Thyroid gland (tissue), 4 donors: Measurements from ENCODE around the gene PKNOX2. TPM values are rescaled to one million over a fixed set of nuclear protein-coding genes. Genes with fewer than 3 reads are reported as not detected.

Source experiments
- DNase-seq, 2 donors: peaks; one replicate each; pipeline ENCODE4 v3.0.0-alpha.2; 2019
- H3K27ac ChIP-seq, 3 donors: fragments of 200-600 bp; sonication (generic); 1 replicate in 2 of 3; 2 replicates in 1 of 3; pipeline ENCODE4 v1.5.1; 2016 to 2019; ENCODE audit warnings: mild to moderate bottlenecking in 1 of 3, moderate library complexity in 1 of 3
- H3K27me3 ChIP-seq: fragments of 200-600 bp; sonication (generic); one replicate; pipeline ENCODE4 v1.5.1; 2019
- H3K36me3 ChIP-seq, 2 donors: fragments of 200-600 bp; sonication (generic); one replicate each; pipeline ENCODE4 v1.5.1; 2016 to 2019
- H3K4me1 ChIP-seq, 2 donors: fragments of 200-600 bp; sonication (generic); one replicate each; pipeline ENCODE4 v1.5.1; 2017 to 2019
- H3K4me3 ChIP-seq, 3 donors: fragments of 200-600 bp; sonication (generic); replicated peaks in 1 of 3; 1 replicate in 2 of 3; 2 replicates in 1 of 3; pipeline ENCODE4 v1.5.1; 2016; ENCODE audit warnings: mild to moderate bottlenecking in 1 of 3
- H3K9me3 ChIP-seq: fragments of 200-600 bp; sonication (generic); one replicate; pipeline ENCODE4 v1.5.1; 2017
- POLR2A ChIP-seq, 2 donors: fragments of 450-650 bp; IDR thresholded peaks; one replicate each; pipeline ENCODE4 v1.6.1; 2017; ENCODE audit warnings: antibody characterized with exemption in 2 of 2, mild to moderate bottlenecking in 2 of 2, moderate library complexity in 1 of 2
- WGBS, 2 donors: methylation state at CpG; one replicate each; pipeline ENCODE4 v1.1.5; 2017; 5-methylcytosine and 5-hydroxymethylcytosine counted together
- intact Hi-C: fragments of 100-400 bp; cut with DNase I; formaldehyde crosslinking; loops from one replicate; pipeline ENCODE4 v1.15.1; 2023
- total RNA-seq, 4 donors: library from RNA; depleted of rRNA; stranded (reverse); fragments of >200 nt; gene quantifications; one replicate each; pipeline ENCODE4 v1.2.3, GENCODE V29; 2016
- TF ChIP-seq, protein P1 (sequence below), 6 experiments: fragments of 200-600 bp in 3 of 6; fragments of 450-650 bp in 3 of 6; sonication (generic) in 3 of 6; IDR thresholded peaks; one replicate each; pipeline ENCODE4 v1.5.1; 2016 to 2019; ENCODE audit warnings: antibody characterized with exemption in 6 of 6, mild to moderate bottlenecking in 2 of 6, inconsistent platforms in 1 of 6, moderate library complexity in 1 of 6

PKNOX2 gene
- total RNA-seq, 4 donors from 2014 or later, result 6.3 to 28.0 (median 18.7) TPM

DNA sequence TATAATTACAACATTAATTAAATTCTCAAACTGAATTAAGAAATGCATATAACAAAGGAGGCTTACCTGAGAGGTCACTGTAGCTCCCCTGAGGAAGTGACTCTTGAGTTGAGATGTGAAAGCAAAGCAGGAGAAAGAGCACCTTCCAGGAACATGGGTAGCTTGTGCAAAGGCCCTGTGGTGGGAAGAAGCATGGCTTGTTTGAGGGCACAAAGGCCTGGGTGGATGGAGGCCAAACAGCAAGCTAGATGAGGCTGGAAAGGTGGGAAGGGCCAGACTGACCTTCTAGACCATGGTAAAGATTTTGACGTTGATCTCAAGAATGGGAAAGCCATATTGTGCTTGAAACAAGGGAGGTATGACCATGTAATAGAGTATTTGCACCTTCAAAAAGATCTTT lies 155.1 kb downstream of the PKNOX2 start:
- Histone ChIP-seq H3K4me3 (no peak overlapping the region), H3K4me1 (peaks cover 16 to 20% of the 10 kb centered on the region in 2 donors), H3K9me3 (no peaks in the 10 kb centered on the region), H3K27ac (no peak overlapping the region), H3K27me3 (no peaks in the 10 kb centered on the region), H3K36me3 (no peaks in the 10 kb centered on the region)
- whole genome bisulfite sequencing, 2 donors, result 86 to 93% methylated on average over 1 of the region's 1 CpG
- intact Hi-C loops, result no loop called here
- no peak for DNase-seq
- TF ChIP-seq POLR2A (IDR thresholded peaks at IDR 0.05), result no peak
- TF ChIP-seq, protein P1, sequence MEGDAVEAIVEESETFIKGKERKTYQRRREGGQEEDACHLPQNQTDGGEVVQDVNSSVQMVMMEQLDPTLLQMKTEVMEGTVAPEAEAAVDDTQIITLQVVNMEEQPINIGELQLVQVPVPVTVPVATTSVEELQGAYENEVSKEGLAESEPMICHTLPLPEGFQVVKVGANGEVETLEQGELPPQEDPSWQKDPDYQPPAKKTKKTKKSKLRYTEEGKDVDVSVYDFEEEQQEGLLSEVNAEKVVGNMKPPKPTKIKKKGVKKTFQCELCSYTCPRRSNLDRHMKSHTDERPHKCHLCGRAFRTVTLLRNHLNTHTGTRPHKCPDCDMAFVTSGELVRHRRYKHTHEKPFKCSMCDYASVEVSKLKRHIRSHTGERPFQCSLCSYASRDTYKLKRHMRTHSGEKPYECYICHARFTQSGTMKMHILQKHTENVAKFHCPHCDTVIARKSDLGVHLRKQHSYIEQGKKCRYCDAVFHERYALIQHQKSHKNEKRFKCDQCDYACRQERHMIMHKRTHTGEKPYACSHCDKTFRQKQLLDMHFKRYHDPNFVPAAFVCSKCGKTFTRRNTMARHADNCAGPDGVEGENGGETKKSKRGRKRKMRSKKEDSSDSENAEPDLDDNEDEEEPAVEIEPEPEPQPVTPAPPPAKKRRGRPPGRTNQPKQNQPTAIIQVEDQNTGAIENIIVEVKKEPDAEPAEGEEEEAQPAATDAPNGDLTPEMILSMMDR (IDR thresholded peaks at IDR 0.05), result no peak

DNA sequence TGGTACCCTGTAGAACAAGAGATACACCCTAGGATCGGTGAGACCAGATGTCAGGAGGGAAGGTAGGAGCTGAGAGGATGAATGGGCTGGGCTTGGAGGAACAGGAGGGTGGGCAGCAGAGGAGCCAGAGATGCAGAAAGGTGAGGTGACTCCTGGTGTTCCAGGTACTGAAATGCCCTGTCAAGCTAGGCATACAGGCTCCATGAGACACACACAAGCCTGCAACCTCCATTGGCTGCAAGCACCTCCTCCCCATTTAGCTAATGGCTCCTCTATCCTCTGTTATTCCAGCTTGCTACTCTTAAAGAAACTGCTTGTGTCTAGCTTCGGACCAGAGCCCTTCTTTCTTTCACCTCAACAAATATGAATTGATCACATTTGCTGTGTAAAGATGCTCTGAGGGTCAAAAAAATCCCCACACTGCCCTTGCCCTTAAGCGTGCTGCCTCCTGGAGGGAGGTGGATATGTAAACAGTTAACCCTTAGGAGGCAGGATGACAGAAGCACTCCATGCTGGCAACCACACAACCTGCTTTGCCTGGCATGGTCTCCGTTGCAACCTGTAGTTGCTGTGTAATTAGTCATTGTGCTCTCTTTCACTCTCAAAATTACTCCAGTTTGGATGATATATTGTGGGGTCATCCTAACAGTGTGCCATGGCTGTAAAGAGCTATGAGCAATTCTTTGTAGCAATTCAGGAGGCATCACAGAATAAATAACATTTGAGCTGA lies 156.0 kb downstream of the PKNOX2 start:
- intact Hi-C loops, result no loop called here
- no peaks in the 10 kb centered on the region for H3K36me3 ChIP-seq
- TF ChIP-seq, protein P1 (IDR thresholded peaks at IDR 0.05), result no peak
- TF ChIP-seq POLR2A (IDR thresholded peaks at IDR 0.05), result no peak
- no peak for DNase-seq
- WGBS, 2 donors, result 73 to 86% methylated on average over 4 of the region's 4 CpGs
- H3K4me1 ChIP-seq, result peaks cover 7 to 11% of the 10 kb centered on the region in 2 donors
- no peaks in the 10 kb centered on the region for H3K27me3 ChIP-seq
- no peak overlapping the region for H3K27ac ChIP-seq
- H3K9me3 ChIP-seq, result no peaks in the 10 kb centered on the region
- H3K4me3 ChIP-seq, result no peak overlapping the region

DNA sequence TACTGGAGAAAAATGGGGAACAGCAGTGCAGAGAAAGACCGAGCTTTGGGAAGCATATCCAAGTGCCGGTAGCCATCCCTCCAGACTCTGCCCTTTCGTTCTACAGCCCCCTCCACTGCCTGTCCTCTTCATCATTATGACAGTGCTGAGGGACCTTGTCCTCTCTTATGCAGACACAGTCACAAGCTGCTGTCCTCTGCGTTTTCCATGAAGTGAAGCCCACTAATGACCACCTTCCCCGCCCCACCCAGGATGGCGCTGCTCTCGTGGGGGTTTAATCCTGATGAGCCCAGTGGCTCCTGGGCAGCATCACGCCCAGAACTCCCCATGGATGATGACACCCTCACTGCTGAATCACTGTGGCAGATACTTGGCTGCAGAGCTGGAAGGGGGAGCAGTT lies 157.7 kb downstream of the PKNOX2 start:
- DNase-seq, result no peak
- WGBS, 2 donors, result 85 to 92% methylated on average over 8 of the region's 8 CpGs
- Histone ChIP-seq H3K36me3 (no peaks in the 10 kb centered on the region), H3K9me3 (no peaks in the 10 kb centered on the region), H3K27ac (no peak overlapping the region), H3K27me3 (no peaks in the 10 kb centered on the region), H3K4me1 (peaks cover 0 to 6% of the 10 kb centered on the region in 2 donors), H3K4me3 (no peak overlapping the region)
- TF ChIP-seq, protein P1 (IDR thresholded peaks at IDR 0.05), result no peak
- no peak for TF ChIP-seq POLR2A (IDR thresholded peaks at IDR 0.05)
- intact Hi-C loops, result no loop called here

DNA sequence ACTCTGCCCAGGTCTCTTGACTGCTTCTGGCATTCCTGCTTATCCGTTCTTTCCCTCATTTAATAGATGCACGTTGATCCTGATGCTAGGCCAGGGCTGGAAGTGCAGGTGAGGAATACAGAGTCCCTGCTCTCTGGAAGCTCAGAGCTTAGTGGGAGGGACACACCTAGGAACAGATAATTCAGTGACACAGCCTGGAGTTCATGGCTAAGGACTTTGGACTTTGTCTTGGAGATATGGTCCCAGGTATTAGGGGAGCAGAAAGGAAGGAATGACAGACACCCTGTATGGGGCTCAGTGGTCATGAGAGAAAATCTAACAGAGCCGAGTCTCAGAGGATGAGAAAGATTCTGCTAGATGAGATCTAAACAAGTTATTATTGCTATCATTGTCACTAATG lies 160.6 kb downstream of the PKNOX2 start:
- DNase-seq, result no peak
- TF ChIP-seq, protein P1 (IDR thresholded peaks at IDR 0.05), result no peak
- no peak for TF ChIP-seq POLR2A (IDR thresholded peaks at IDR 0.05)
- H3K27ac ChIP-seq, result no peak overlapping the region
- no peaks in the 10 kb centered on the region for H3K27me3 ChIP-seq
- H3K4me1 ChIP-seq, result no peaks in the 10 kb centered on the region
- WGBS, 2 donors, result 90 to 91% methylated on average over 3 of the region's 3 CpGs
- H3K36me3 ChIP-seq, result no peaks in the 10 kb centered on the region
- no peaks in the 10 kb centered on the region for H3K9me3 ChIP-seq
- intact Hi-C loops, result no loop called here
- no peak overlapping the region for H3K4me3 ChIP-seq

DNA sequence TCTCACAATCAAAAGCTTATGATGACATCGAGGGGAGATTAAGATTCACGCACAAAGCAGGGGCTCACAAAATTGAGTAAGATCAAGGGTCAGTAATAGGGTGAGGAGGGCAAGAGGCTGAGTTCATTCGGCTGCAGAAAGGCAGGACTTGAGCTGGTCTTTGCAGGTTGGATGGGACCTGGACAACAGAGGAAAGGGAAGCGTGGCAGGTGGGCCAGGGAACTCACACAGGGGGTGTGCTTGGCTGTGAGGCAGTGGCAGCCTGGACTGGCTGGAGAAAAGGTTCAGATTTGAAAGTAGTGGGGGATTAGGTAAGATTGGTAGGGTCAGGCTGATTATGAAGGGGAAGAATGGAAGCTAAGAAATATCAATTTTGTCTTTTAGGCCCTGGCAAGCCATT lies 161.6 kb downstream of the PKNOX2 start:
- DNase-seq, result no peak
- WGBS, 2 donors, result 93 to 97% methylated on average over 4 of the region's 4 CpGs
- H3K4me3 ChIP-seq, result no peak overlapping the region
- TF ChIP-seq POLR2A (IDR thresholded peaks at IDR 0.05), result no peak
- TF ChIP-seq, protein P1 (IDR thresholded peaks at IDR 0.05), result no peak
- intact Hi-C loops, result no loop called here
- no peaks in the 10 kb centered on the region for H3K9me3 ChIP-seq
- H3K27ac ChIP-seq, result no peak overlapping the region
- no peaks in the 10 kb centered on the region for H3K36me3 ChIP-seq
- H3K27me3 ChIP-seq, result no peaks in the 10 kb centered on the region
- no peaks in the 10 kb centered on the region for H3K4me1 ChIP-seq
